ENCODE measurements around the gene APAF1. TPM values are rescaled to one million over a fixed set of nuclear protein-coding genes. Genes with fewer than 3 reads are reported as not detected.
A peak's percentile ranks its signal among the peaks of the same experiment; 100 is the strongest.

APAF1 gene
- total RNA-seq, 3 donors from 2014 or later: 4.8 to 9.2 (median 6.6) TPM

DNA sequence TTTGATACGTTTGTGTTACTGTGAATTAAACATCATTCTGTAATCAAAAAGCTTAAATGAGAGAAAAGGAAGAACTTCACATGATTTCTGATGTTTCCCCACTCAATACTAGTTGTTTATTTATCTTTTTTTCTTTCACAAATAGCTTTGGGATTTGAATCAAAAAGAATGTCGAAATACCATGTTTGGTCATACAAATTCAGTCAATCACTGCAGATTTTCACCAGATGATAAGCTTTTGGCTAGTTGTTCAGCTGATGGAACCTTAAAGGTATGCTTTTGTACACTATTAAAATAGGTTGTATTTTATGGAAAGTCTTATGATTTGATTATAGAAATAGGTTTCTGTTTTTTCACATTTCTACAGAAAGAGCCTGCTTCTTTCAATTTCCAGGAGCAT, 41.5 kb downstream of the APAF1 start:
- ATAC-seq: no peak
- H3K4me3 Mint-ChIP-seq: no peak overlapping the region
- no peaks in the 10 kb centered on the region for H3K27me3 Mint-ChIP-seq (ENCODE audit: low read depth)
- H3K9me3 Mint-ChIP-seq: no peaks in the 10 kb centered on the region
- no peak for DNase-seq
- H3K36me3 Mint-ChIP-seq (ENCODE audit: insufficient read depth): peaks cover 36% of the 10 kb centered on the region
- peaks cover 3% of the 10 kb centered on the region for H3K4me1 Mint-ChIP-seq (ENCODE audit: low read depth)

DNA sequence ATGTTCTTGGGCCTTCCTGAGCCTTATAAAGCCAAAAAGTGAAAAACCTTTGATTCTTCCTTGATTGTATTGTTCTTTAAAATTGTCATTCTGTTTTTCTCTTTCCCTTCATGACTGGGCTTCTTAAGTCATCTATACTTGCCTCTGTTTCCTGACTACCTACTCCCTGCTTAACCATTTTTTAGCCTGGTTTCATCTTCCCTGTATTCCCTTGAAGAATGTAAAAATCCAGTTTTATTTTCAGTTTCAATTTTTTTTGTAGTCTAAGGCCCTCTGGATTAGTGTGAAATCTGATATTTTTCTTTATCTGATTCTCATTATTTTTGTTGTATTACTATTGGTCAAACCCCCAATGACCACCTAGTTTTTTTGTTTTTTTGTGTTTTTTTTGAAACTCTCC, 46.3 kb downstream of the APAF1 start:
- ATAC-seq: no peak
- Mint-ChIP-seq H3K4me3 (no peak overlapping the region), H3K9me3 (no peaks in the 10 kb centered on the region), H3K36me3 (ENCODE audit: insufficient read depth) (peaks cover 44% of the 10 kb centered on the region), H3K4me1 (ENCODE audit: low read depth) (peaks cover 7% of the 10 kb centered on the region), H3K27me3 (ENCODE audit: low read depth) (no peaks in the 10 kb centered on the region)
- no peak for DNase-seq

DNA sequence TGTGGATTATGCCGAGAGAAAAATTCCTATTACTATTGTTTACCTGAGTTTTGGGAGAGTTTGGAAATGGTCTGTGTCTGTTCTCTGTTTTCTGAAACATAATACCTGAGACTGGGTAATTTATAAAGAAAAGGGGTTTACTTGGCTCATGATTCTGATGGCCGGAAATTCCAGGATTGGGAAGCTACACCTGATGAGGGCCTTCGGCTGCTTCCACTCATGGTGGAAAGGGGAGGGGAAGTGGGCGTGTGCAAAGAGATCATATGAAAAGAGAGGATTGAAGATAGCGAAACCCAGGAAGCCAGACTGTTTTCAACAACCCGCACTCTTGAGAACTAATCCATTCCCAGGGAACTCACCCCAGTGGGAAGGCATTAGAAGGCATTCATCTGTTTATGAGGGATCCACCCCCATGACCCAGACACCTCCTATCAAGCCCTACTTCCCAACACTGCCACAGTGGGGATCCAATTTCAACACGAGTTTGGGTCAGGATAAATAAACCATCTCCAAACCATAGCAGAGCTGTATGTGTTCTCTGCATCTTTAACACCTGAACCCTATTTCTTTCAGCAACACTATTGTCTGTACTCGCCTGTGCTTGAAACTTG, 51.1 kb downstream of the APAF1 start:
- Mint-ChIP-seq H3K27me3 (ENCODE audit: low read depth) (no peaks in the 10 kb centered on the region), H3K4me1 (ENCODE audit: low read depth) (peaks cover 12% of the 10 kb centered on the region), H3K4me3 (no peak overlapping the region), H3K9me3 (no peaks in the 10 kb centered on the region), H3K36me3 (ENCODE audit: insufficient read depth) (peaks cover 45% of the 10 kb centered on the region)
- DNase-seq: no peak
- ATAC-seq: no peak

DNA sequence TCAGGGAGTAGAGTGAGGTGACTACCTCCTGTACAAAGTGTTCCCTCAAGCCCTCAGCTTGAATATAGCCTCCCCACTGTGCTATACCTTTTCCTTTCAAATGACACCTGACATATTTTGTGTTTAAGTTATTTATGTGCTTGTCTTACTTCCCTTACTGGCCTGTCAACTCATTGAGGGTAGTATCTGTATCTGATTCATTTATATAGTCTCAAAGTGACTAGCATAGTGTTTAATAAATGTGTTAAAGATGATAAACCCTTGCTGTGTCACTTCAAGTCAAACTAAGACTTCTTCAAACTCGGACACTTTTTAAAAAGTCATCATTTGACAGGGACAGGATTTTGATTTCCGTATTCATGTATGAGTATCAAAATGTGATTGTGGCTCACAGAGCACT, 52.1 kb downstream of the APAF1 start:
- DNase-seq (no peak), ATAC-seq (no peak)
- Mint-ChIP-seq H3K9me3 (no peaks in the 10 kb centered on the region), H3K27me3 (ENCODE audit: low read depth) (no peaks in the 10 kb centered on the region), H3K36me3 (ENCODE audit: insufficient read depth) (peaks cover 42% of the 10 kb centered on the region), H3K4me1 (ENCODE audit: low read depth) (peaks cover 9% of the 10 kb centered on the region), H3K4me3 (no peak overlapping the region)

DNA sequence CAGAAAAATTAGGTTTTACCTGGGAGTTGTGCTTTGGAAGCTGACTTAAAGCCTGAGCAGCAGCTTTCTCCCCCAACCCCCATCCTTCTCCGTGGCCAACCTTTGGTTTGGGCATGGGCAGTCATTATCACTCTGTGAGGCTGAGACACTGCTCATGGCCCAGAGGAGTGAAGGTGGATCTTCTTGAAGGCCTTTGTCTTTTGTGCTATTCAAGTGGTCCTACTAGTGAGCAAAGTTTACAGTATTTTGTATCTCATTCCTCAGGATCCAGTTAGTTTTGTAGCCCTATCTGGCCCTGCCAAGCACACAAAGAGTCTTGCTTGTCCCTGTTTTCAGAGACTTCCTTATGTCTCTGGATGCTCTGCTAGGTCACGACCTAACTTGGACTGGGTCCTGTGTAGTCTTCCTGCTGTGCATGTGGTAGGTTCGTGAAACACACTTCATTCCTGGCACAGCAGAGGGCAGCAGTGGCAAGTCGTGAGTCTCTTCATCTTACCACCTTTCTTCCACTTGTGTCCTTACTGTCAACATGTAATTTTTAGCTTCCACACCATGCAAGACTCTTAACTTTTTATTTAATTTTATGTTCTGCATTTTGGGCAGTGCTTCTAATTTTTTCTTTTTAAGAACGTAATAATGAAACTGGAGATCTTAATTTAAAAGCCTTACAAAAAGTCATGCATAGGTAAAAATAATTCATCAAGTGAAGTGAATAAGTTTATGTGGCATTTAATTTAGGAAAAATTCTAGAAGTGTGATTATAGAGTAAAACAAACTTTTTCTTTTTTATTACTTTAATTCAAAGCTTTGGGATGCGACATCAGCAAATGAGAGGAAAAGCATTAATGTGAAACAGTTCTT, 53.7 kb downstream of the APAF1 start:
- DNase-seq: peak; percentile 12
- H3K27me3 Mint-ChIP-seq (ENCODE audit: low read depth): no peaks in the 10 kb centered on the region
- no peak overlapping the region for H3K4me3 Mint-ChIP-seq
- ATAC-seq: peak; percentile 54 to 70
- peaks cover 9% of the 10 kb centered on the region for H3K4me1 Mint-ChIP-seq (ENCODE audit: low read depth)
- H3K36me3 Mint-ChIP-seq (ENCODE audit: insufficient read depth): peaks cover 32% of the 10 kb centered on the region
- no peaks in the 10 kb centered on the region for H3K9me3 Mint-ChIP-seq

DNA sequence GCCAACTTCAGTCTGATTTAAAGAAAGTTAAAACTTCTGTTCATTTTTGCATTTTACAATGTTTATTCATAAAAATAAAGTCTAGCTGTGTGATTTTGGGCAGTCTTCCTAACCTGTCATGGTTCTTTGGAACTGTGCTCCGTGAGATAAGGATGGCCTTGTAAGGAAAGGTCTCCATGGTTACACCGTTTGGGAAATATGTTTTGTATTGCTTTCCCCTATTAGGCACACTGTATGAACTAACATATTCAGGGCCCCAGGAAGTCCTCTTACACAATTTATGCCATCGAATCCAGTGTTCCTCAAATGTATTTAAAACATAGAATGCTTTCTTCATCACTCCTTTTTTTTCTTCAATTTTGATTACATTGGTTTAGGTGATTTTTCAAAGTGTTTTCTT, 54.5 kb downstream of the APAF1 start:
- H3K4me3 Mint-ChIP-seq: no peak overlapping the region
- peaks cover 28% of the 10 kb centered on the region for H3K36me3 Mint-ChIP-seq (ENCODE audit: insufficient read depth)
- H3K9me3 Mint-ChIP-seq: no peaks in the 10 kb centered on the region
- no peak for DNase-seq
- no peaks in the 10 kb centered on the region for H3K27me3 Mint-ChIP-seq (ENCODE audit: low read depth)
- H3K4me1 Mint-ChIP-seq (ENCODE audit: low read depth): peaks cover 6% of the 10 kb centered on the region
- ATAC-seq: no peak

DNA sequence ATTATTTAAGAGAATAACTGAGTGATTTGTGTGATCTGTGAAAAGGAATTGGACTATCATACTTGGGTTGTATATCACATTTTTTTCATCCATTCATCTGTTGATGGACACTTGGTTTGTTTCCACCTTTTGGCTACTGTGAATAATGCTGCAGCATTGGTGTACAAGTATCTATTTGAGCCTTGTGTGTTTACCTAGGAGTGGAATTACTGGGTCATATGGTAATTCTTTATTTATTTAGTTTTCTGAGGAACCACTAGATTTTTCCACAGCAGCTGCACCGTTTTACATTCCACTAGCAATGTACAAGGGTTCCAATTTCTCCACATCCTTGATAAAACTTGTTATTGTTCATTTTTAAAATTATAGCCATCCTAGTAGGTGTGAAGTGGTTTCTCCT, 56.1 kb downstream of the APAF1 start:
- H3K27me3 Mint-ChIP-seq (ENCODE audit: low read depth): no peaks in the 10 kb centered on the region
- no peak overlapping the region for H3K4me3 Mint-ChIP-seq

DNA sequence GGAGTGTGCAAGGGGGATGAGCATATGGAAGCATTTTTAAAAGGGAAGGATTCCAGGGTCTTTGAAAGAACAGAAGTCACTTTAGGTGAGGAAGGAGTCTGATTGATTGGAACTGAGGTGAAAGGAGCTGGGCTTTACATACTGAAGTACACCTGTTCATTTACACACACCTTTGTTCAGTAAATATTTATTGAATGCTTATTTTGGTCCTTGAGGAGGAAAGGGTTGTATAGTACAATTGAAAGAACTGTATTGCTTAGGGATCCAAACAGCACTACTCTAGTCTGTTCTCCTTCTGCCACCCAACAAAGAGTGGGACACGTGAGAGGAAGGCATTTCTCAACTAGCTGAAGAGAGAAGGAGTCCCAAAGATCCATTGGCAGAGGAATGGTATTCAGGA, 63.9 kb downstream of the APAF1 start:
- DNase-seq (no peak), ATAC-seq (no peak)
- Mint-ChIP-seq H3K27me3 (ENCODE audit: low read depth) (no peaks in the 10 kb centered on the region), H3K9me3 (no peaks in the 10 kb centered on the region), H3K4me3 (no peak overlapping the region), H3K36me3 (ENCODE audit: insufficient read depth) (peaks cover 23% of the 10 kb centered on the region), H3K4me1 (ENCODE audit: low read depth) (no peaks in the 10 kb centered on the region)

More for the DNA sequence above, 56.1 kb downstream of the APAF1 start:
- DNase-seq (no peak), ATAC-seq (no peak)
- Mint-ChIP-seq H3K4me1 (ENCODE audit: low read depth) (peaks cover 6% of the 10 kb centered on the region), H3K9me3 (no peaks in the 10 kb centered on the region), H3K36me3 (ENCODE audit: insufficient read depth) (peaks cover 22% of the 10 kb centered on the region)

DNA sequence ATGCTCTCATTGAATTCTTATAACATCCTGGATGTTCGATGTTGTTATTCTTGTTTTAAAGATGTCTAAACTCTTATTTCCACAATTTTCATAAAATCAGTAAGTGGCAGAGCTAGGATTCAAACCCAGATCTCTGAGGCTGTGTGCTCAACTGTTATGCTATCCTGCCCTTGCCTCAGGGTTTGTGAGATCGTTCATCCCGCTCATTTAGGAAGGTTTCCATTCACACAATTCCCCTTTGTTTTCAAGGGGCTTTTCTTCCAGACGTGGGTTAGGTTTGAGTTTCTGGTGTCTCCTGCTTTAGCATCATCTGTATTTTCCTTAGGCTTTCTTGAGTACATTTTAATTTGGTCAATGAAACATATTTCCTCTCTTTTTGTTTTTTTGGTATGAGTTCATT, 69.3 kb downstream of the APAF1 start:
- DNase-seq (no peak), ATAC-seq (no peak)
- Mint-ChIP-seq H3K27me3 (ENCODE audit: low read depth) (no peaks in the 10 kb centered on the region), H3K9me3 (no peaks in the 10 kb centered on the region), H3K4me1 (ENCODE audit: low read depth) (no peaks in the 10 kb centered on the region), H3K4me3 (no peak overlapping the region), H3K36me3 (ENCODE audit: insufficient read depth) (peaks cover 32% of the 10 kb centered on the region)

DNA sequence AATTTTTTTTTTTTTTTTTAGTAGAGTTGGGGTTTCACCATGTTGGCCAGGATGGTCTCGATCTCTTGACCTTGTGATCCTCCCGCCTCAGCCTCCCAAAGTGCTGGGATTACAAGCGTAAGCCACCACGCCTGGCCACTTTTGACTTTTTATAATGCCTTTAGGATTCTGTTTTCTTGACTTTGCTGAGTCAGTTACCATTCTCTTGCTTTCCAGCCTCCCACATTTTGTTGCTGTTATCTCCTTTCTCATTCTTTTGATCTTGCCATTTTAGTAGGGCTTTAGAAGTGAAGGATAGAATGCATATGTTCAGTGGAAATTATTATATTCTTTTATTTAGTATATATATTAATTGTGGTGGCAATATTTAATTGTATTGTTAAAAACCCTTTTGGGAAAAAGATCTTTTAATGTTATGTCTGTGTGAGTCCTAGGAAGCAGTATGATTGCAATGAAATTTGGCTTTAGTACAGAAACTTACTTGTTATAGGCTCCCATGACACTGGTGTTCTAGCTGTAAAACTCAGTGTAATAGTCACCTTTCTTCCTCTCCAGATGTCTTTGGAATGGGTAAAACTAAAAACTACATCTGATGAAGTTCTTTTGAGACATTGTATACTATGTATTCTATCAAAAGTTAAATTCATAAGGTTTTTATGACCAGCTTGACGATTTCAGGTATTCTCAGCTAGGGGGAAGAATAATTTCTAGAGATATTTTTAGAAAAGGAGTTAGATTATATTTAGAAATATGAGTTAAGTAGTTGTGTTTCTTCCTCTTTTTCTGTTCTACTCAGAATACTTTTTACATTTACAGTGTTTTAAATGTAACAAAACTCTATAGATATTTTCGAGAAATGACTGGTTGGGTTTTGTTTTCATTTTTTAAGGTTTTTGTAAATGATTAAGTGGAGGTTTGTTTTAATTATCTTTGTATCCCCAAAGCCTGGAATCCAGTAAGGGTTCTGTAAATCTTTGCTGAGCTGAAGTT, 74.7 kb downstream of the APAF1 start:
- H3K27me3 Mint-ChIP-seq (ENCODE audit: low read depth): no peaks in the 10 kb centered on the region
- no peaks in the 10 kb centered on the region for H3K9me3 Mint-ChIP-seq
- H3K36me3 Mint-ChIP-seq (ENCODE audit: insufficient read depth): peaks cover 31% of the 10 kb centered on the region
- DNase-seq (no peak), ATAC-seq (no peak)
- no peaks in the 10 kb centered on the region for H3K4me1 Mint-ChIP-seq (ENCODE audit: low read depth)
- no peak overlapping the region for H3K4me3 Mint-ChIP-seq

DNA sequence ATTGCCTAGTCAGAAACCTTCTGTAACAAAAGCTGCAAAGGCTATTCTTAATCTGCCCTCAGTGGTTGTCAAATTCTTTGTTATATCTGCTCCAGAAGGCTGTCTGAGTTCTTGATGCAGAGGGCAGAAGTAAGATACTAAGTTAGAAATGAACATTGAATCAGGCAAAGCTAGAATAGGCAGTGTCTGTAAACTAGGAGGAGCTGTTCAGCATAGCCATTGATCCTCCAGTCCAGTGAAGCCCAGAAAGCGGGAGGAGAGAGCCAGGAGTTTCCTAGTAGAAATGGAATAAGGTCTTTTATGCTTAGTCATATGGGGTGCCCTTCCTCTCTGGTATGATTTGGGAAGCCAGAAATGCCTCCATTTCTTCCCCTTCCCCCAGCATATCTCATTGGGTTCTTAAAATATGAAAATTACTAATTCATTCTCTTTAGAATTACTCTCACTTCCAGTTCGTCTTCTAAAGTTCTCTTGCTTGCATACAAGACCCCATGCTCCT, 76.2 kb downstream of the APAF1 start:
- Mint-ChIP-seq H3K4me1 (ENCODE audit: low read depth) (no peaks in the 10 kb centered on the region), H3K9me3 (no peaks in the 10 kb centered on the region), H3K36me3 (ENCODE audit: insufficient read depth) (peaks cover 29% of the 10 kb centered on the region), H3K4me3 (no peak overlapping the region), H3K27me3 (ENCODE audit: low read depth) (no peaks in the 10 kb centered on the region)
- DNase-seq (no peak), ATAC-seq (no peak)

DNA sequence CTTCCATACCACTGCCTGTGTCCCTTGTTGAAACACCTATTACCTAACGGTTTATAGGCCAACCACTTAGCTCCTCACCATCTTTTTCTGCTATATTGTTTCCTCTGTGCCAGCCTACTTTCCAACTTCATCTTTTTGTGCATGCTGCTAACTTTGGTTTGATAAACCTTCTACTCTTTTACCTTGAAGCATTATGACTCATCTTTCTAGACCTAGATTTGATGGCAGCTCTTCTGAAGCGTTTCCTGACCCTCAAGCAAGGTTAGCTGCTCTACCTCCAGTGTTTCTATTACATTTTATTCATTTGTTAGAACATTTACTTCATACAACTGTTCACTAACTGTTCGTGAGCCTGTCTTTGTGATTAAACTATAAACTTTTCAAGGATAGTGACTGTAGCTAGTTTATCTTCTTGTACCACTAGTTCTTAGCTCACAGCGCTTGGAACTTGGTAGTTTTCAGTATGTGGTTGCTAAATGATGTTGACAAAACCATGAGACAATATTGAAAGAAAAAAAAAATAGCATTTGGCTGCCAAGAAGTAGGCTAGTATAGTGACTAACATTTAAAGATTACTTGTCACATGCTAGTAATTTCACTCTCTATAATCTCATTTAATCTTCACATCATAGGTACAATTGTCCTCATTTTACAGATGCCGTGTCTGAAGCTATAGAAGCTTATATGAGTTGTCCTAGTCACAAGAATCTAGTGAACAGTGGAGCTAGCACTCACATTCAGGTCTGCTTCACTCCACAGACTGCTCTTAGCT, 79.5 kb downstream of the APAF1 start:
- H3K27me3 Mint-ChIP-seq (ENCODE audit: low read depth): no peaks in the 10 kb centered on the region
- ATAC-seq (no peak), DNase-seq (no peak)
- no peaks in the 10 kb centered on the region for H3K9me3 Mint-ChIP-seq
- H3K36me3 Mint-ChIP-seq (ENCODE audit: insufficient read depth): peaks cover 29% of the 10 kb centered on the region
- no peak overlapping the region for H3K4me3 Mint-ChIP-seq
- H3K4me1 Mint-ChIP-seq (ENCODE audit: low read depth): no peaks in the 10 kb centered on the region

DNA sequence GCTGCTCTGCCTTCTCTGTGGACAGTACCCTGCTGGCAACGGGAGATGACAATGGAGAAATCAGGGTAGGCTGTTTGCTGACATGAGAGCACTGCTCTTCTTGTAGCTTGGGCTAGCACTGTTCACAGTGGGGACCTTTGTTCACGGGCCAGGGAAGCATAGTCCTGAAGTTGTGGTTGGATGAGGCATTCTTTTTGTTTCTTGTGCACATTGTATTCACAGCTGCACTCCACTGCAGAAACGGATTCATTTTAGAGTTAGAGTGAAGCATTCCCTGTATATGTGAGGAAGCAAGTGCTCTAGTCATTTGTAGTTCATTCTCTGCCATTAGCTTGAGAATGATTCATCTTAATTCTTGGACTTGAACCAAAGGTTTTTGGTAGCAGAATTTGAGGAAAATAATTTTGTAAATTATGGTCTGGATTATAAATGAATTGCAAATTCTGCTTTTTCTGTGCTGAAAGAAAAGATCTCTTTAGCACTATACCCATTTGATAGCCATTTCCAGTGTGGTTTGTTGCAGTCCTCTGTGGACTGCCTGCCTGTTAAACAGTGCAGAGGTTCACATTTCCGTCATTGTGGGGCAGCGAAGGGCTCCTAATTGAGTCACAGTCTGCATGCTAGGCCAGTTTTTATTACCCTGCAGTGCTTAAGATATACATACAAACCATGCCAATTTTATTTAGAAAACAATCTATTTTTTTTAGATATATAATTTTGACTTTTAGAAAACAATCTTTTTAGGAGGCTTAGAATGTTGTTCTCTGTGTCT, 80.6 kb downstream of the APAF1 start:
- H3K36me3 Mint-ChIP-seq (ENCODE audit: insufficient read depth): peaks cover 35% of the 10 kb centered on the region
- DNase-seq (no peak), ATAC-seq (peak; percentile 32 to 66)
- no peaks in the 10 kb centered on the region for H3K4me1 Mint-ChIP-seq (ENCODE audit: low read depth)
- H3K9me3 Mint-ChIP-seq: no peaks in the 10 kb centered on the region
- H3K27me3 Mint-ChIP-seq (ENCODE audit: low read depth): no peaks in the 10 kb centered on the region
- no peak overlapping the region for H3K4me3 Mint-ChIP-seq

Measured in activated T-cell treated with anti-CD3 and anti-CD28 coated beads, Interleukin-2, amount 50 U/mL, for 4 hours (primary cell).